Medulla oblongata (tissue), 1 donor: ENCODE results near the gene NTN3.
A peak's percentile ranks its signal among the peaks of the same experiment; 100 is the strongest.

Experiments
- DNase-seq: peaks from one replicate; pipeline ENCODE4 v3.0.0-alpha.2; 2015; ENCODE audit errors: extremely low spot score

Gene NTN3

GRCh38 chr16:2497116-2497630 is 26.1 kb downstream of the NTN3 start:
- no peak for DNase-seq

GRCh38 chr16:2497695-2498484 is 26.8 kb downstream of the NTN3 start:
- DNase-seq, result no peak

- DNase-seq, result no peak
Measured at GRCh38 chr16:2498531-2499253, 27.6 kb downstream of the NTN3 start.

GRCh38 chr16:2499454-2499853 is 28.4 kb downstream of the NTN3 start:
- no peak for DNase-seq

- no peak for DNase-seq
Measured at GRCh38 chr16:2499890-2500429, 28.9 kb downstream of the NTN3 start.

- no peak for DNase-seq
Measured at GRCh38 chr16:2500430-2500917, 29.4 kb downstream of the NTN3 start.

GRCh38 chr16:2500918-2501750 is 30.0 kb downstream of the NTN3 start:
- peak; percentile 88 for DNase-seq

GRCh38 chr16:2501946-2502895 is 31.1 kb downstream of the NTN3 start:
- no peak for DNase-seq

- DNase-seq, result no peak
Measured at GRCh38 chr16:2505695-2506094, 34.6 kb downstream of the NTN3 start.

- peak; percentile 67 for DNase-seq
Measured at GRCh38 chr16:2507052-2507659, 36.1 kb downstream of the NTN3 start.

GRCh38 chr16:2507665-2508064 is 36.6 kb downstream of the NTN3 start:
- peak; percentile 38 for DNase-seq

GRCh38 chr16:2508722-2509400 is 37.8 kb downstream of the NTN3 start:
- no peak for DNase-seq

GRCh38 chr16:2511128-2511800 is 40.2 kb downstream of the NTN3 start:
- DNase-seq, result no peak

- no peak for DNase-seq
Measured at GRCh38 chr16:2511996-2512734, 41.1 kb downstream of the NTN3 start.

- no peak for DNase-seq
Measured at GRCh38 chr16:2512735-2513404, 41.8 kb downstream of the NTN3 start.

GRCh38 chr16:2513405-2514332 is 42.6 kb downstream of the NTN3 start, which contains the start of gene ATP6V0C:
Gene ATP6V0C, plus strand, starts transcription at chr16:2513952. Its CDS starts 152 bp downstream, at chr16:2514104.
- DNase-seq, result peak; percentile 93
